CD4-positive, alpha-beta T cell treated with Interleukin-21 for 1 hour (primary cell): ENCODE data around the gene RGPD5.
"Not testable (repeated sequence)": the region's sequence is repeated elsewhere in the genome, so short reads cannot be mapped to it uniquely, and the experiment has no call there.

Experiments
- DNase-seq: peaks from one replicate; pipeline ENCODE4 v3.0.0-alpha.2; 2020

Gene RGPD5

GRCh38 chr2:109894141-109894540, 100.0 kb downstream of the RGPD5 start:
- DNase-seq: not testable (repeated sequence)

GRCh38 chr2:109895090-109895869, 101.2 kb downstream of the RGPD5 start:
- not testable (repeated sequence) for DNase-seq

GRCh38 chr2:109896212-109896611, 102.1 kb downstream of the RGPD5 start:
- not testable (repeated sequence) for DNase-seq

- DNase-seq: not testable (repeated sequence)
Measured at GRCh38 chr2:109897769-109898461, 103.8 kb downstream of the RGPD5 start.

GRCh38 chr2:109898462-109899336, 104.6 kb downstream of the RGPD5 start, which contains the start of gene LIMS3:
Gene LIMS3 (plus strand): TSS chr2:109898688. CDS start chr2:109898729, 41 bp downstream.
- not testable (repeated sequence) for DNase-seq

GRCh38 chr2:109905796-109906195, 111.7 kb downstream of the RGPD5 start:
- not testable (repeated sequence) for DNase-seq
